IMR-90 (cell line): Measurements from ENCODE around the gene MTHFD2L. TPM values are rescaled to one million over a fixed set of nuclear protein-coding genes. Genes with fewer than 3 reads are reported as not detected.

Experiments
- ATAC-seq: fragments of 200-7000 bp; cut with Tn5 transposase; 2 replicates; pipeline ENCODE4 v1.9.1; 2020; ENCODE audit warnings: low read depth, mild to moderate bottlenecking, moderate library complexity
- BruUV-seq: library from RNA; stranded (reverse); fragments of 400-500 nt; replicated peaks from 2 replicates; lab custom pipeline; 2021; lab: Mats Ljungman, UMichigan
- CTCF ChIA-PET: fragments of 300-600 bp; formaldehyde crosslinking; extraction: SDS; loops from one replicate; lab custom pipeline; 2021; ENCODE audit warnings: antibody characterized with exemption; lab: Yijun Ruan, JAX
- POLR2A ChIA-PET: fragments of 300-600 bp; sonication (Branson Sonifier 250); formaldehyde crosslinking; loops from one replicate; lab custom pipeline; 2022; ENCODE audit warnings: antibody characterized with exemption; ENCODE audit not compliant: unreplicated experiment; lab: Charles Lee
- DNase-seq: peaks from one replicate; pipeline ENCODE4 v3.0.0; 2013
- H2AFZ ChIP-seq: replicated peaks from 2 replicates; pipeline ENCODE3; 2013; ENCODE audit warnings: low read length, mild to moderate bottlenecking; ENCODE audit not compliant: poor library complexity
- H2AK5ac ChIP-seq: 2 replicates; pipeline ENCODE4 v1.6.1; 2013; ENCODE audit warnings: low read depth, low read length, inconsistent platforms
- H2AK9ac ChIP-seq: replicated peaks from 2 replicates; pipeline ENCODE3; 2013; ENCODE audit warnings: mild to moderate bottlenecking, low read depth, low read length, moderate library complexity; ENCODE audit not compliant: poor library complexity
- H2BK120ac ChIP-seq: 2 replicates; pipeline ENCODE4 v1.6.1; 2013; ENCODE audit warnings: low read depth, low read length, inconsistent platforms
- H2BK15ac ChIP-seq: 3 replicates; pipeline ENCODE4 v1.6.1; 2013; ENCODE audit warnings: low read depth, low read length, inconsistent platforms
- H2BK20ac ChIP-seq: 2 replicates; pipeline ENCODE4 v1.6.1; 2013; ENCODE audit warnings: low read depth, mild to moderate bottlenecking, inconsistent platforms, low read length, moderate library complexity
- H2BK5ac ChIP-seq: 2 replicates; pipeline ENCODE4 v1.6.1; 2013; ENCODE audit warnings: mild to moderate bottlenecking, low read depth, low read length, inconsistent platforms; ENCODE audit not compliant: poor library complexity, severe bottlenecking
- H3K14ac ChIP-seq: replicated peaks from 2 replicates; pipeline ENCODE4 v1.6.1; 2013; ENCODE audit warnings: low read depth, low read length, inconsistent platforms
- H3K18ac ChIP-seq: 2 replicates; pipeline ENCODE4 v1.6.1; 2013; ENCODE audit warnings: low read depth, low read length, control low read depth
- H3K23ac ChIP-seq: 2 replicates; pipeline ENCODE4 v1.6.1; 2013; ENCODE audit warnings: low read depth, low read length, inconsistent platforms
- H3K27ac ChIP-seq: 2 replicates; pipeline ENCODE4 v1.5.1; 2013; ENCODE audit warnings: mild to moderate bottlenecking, control low read depth, low read length; ENCODE audit not compliant: insufficient read depth
- H3K27me3 ChIP-seq: 2 replicates; pipeline ENCODE4 v1.6.1; 2013; ENCODE audit warnings: low read length; ENCODE audit not compliant: control insufficient read depth, insufficient read depth
- H3K36me3 ChIP-seq: 2 replicates; pipeline ENCODE4 v1.6.1; 2013; ENCODE audit warnings: low read length, mixed read lengths; ENCODE audit not compliant: control insufficient read depth, insufficient read depth
- H3K4ac ChIP-seq: 2 replicates; pipeline ENCODE4 v1.6.1; 2013; ENCODE audit warnings: low read depth, low read length, inconsistent platforms
- H3K4me1 ChIP-seq: 2 replicates; pipeline ENCODE4 v1.6.1; 2013; ENCODE audit warnings: low read length, mixed read lengths; ENCODE audit not compliant: control insufficient read depth, insufficient read depth
- H3K4me2 ChIP-seq: 2 replicates; pipeline ENCODE4 v1.6.1; 2013; ENCODE audit warnings: low read depth, mild to moderate bottlenecking, control low read depth, low read length, moderate library complexity
- H3K4me3 ChIP-seq: 2 replicates; pipeline ENCODE4 v1.5.1; 2013; ENCODE audit warnings: low read depth, mild to moderate bottlenecking, control low read depth, low read length, moderate library complexity; ENCODE audit not compliant: insufficient read depth
- H3K56ac ChIP-seq: 2 replicates; pipeline ENCODE4 v1.6.1; 2013; ENCODE audit warnings: low read length, inconsistent platforms; ENCODE audit not compliant: insufficient read depth; ENCODE audit errors: extremely low read depth
- H3K79me1 ChIP-seq, 2 experiments: 2 replicates each; pipeline ENCODE4 v1.6.1; 2013; ENCODE audit warnings: low read length in 2 of 2, inconsistent platforms in 1 of 2, low read depth in 1 of 2
- H3K9ac ChIP-seq: 2 replicates; pipeline ENCODE4 v1.6.1; 2013; ENCODE audit warnings: low read depth, low read length, control low read depth
- H3K9me1 ChIP-seq: 2 replicates; pipeline ENCODE4 v1.6.1; 2013; ENCODE audit warnings: low read length, inconsistent platforms; ENCODE audit not compliant: insufficient read depth
- H3K9me3 ChIP-seq: 2 replicates; pipeline ENCODE4 v1.6.1; 2013; ENCODE audit warnings: low read length; ENCODE audit not compliant: control insufficient read depth, insufficient read depth
- H4K20me1 ChIP-seq: 2 replicates; pipeline ENCODE4 v1.6.1; 2013; ENCODE audit warnings: low read length, inconsistent platforms; ENCODE audit not compliant: insufficient read depth
- H4K5ac ChIP-seq: 2 replicates; pipeline ENCODE4 v1.6.1; 2013; ENCODE audit warnings: mild to moderate bottlenecking, low read depth, low read length, control low read depth
- H4K8ac ChIP-seq, 2 experiments: 2 replicates each; pipeline ENCODE4 v1.6.1; 2013; ENCODE audit warnings: low read depth in 2 of 2, low read length in 2 of 2, control low read depth in 1 of 2, inconsistent platforms in 1 of 2
- H4K91ac ChIP-seq: 2 replicates; pipeline ENCODE4 v1.6.1; 2013; ENCODE audit warnings: low read depth, low read length, inconsistent platforms; ENCODE audit not compliant: insufficient read depth
- BHLHE40 ChIP-seq: fragments of 150-350 bp; IDR thresholded peaks from 2 replicates; pipeline ENCODE4 v1.6.1; 2016; ENCODE audit warnings: mild to moderate bottlenecking, low read depth, low read length
- CEBPB ChIP-seq: IDR thresholded peaks from 2 replicates; pipeline ENCODE4 v1.6.1; 2012; ENCODE audit warnings: low read depth, low read length, improper control_type of control experiment
- CHD1 ChIP-seq: IDR thresholded peaks from 2 replicates; pipeline ENCODE4 v1.6.1; 2012; ENCODE audit warnings: low read depth, low read length, improper control_type of control experiment
- FOS ChIP-seq: fragments of 150-350 bp; IDR thresholded peaks from 2 replicates; pipeline ENCODE4 v1.6.1; 2016; ENCODE audit warnings: low read depth, low read length
- MAFK ChIP-seq: IDR thresholded peaks from 2 replicates; pipeline ENCODE4 v1.6.1; 2012; ENCODE audit warnings: low read depth, low read length, improper control_type of control experiment
- MAZ ChIP-seq: IDR thresholded peaks from 2 replicates; pipeline ENCODE4 v1.6.1; 2012; ENCODE audit warnings: low read depth, mild to moderate bottlenecking, low read length, improper control_type of control experiment, moderate library complexity, borderline replicate concordance
- MXI1 ChIP-seq: IDR thresholded peaks from 2 replicates; pipeline ENCODE4 v1.6.1; 2012; ENCODE audit warnings: low read depth, mild to moderate bottlenecking, low read length, moderate library complexity, borderline replicate concordance
- NFE2L2 ChIP-seq: fragments of 150-350 bp; IDR thresholded peaks from 2 replicates; pipeline ENCODE4 v1.6.1; 2016; ENCODE audit warnings: low read depth, mild to moderate bottlenecking, low read length
- POLR2A ChIP-seq: IDR thresholded peaks from 2 replicates; pipeline ENCODE4 v1.6.1; 2012; ENCODE audit warnings: mild to moderate bottlenecking, low read depth, low read length
- RAD21 ChIP-seq: IDR thresholded peaks from 2 replicates; pipeline ENCODE4 v1.6.1; 2012; ENCODE audit warnings: low read length, improper control_type of control experiment
- RCOR1 ChIP-seq: IDR thresholded peaks from 2 replicates; pipeline ENCODE4 v1.6.1; 2012; ENCODE audit warnings: mild to moderate bottlenecking, low read length, improper control_type of control experiment; ENCODE audit not compliant: insufficient replicate concordance
- RFX5 ChIP-seq: IDR thresholded peaks from 2 replicates; pipeline ENCODE4 v1.8.0; 2012; ENCODE audit warnings: low read depth, mild to moderate bottlenecking, low read length, moderate library complexity
- SMC3 ChIP-seq: fragments of 150-350 bp; IDR thresholded peaks from 2 replicates; pipeline ENCODE4 v1.6.1; 2016; ENCODE audit warnings: low read depth, mild to moderate bottlenecking, antibody characterized with exemption, low read length, moderate library complexity
- WGBS, 2 experiments: methylation state at CpG; one replicate each; pipeline versions ENCODE4 v1.1.5 to v1.1.7; 2013; ENCODE audit warnings: missing lambda C conversion rate in 2 of 2; ENCODE audit not compliant: insufficient read length in 1 of 2; ENCODE audit errors: extremely low coverage in 2 of 2; 5-methylcytosine and 5-hydroxymethylcytosine counted together
- dilution Hi-C: fragments of 300-500 bp; cut with HindIII; formaldehyde crosslinking; loops from one replicate; pipeline ENCODE4 v1.14.3; 2018; ENCODE audit warnings: low sequenced_read_pairs; ENCODE audit not compliant: unreplicated experiment
- in situ Hi-C: fragments of 300-500 bp; cut with MboI; formaldehyde crosslinking; loops from 3 replicates; pipeline ENCODE4 v1.14.3; 2019; ENCODE audit warnings: low sequenced_read_pairs, inconsistent platforms, mixed read lengths
- intact Hi-C: fragments of 100-400 bp; cut with micrococcal nuclease; formaldehyde crosslinking; loops from 2 replicates; pipeline ENCODE4 v1.10.0; 2022
- polyA plus RNA-seq, 3 experiments: library from polyadenylated mRNA; depleted of rRNA; stranded (reverse); fragments of >200 nt; gene quantifications; 2 replicates each; pipeline ENCODE4 v1.2.3, GENCODE V29; 2012; ENCODE audit warnings: low replicate concordance in 1 of 3
- total RNA-seq: library from RNA; depleted of rRNA; stranded (reverse); fragments of >200 nt; gene quantifications from 2 replicates; pipeline ENCODE4 v1.2.3, GENCODE V29; 2012
- TF ChIP-seq, protein P1 (sequence below): fragments of 150-350 bp; IDR thresholded peaks from 2 replicates; pipeline ENCODE4 v1.6.1; 2017; ENCODE audit warnings: mild to moderate bottlenecking, antibody characterized with exemption, low read length, low read depth
- TF ChIP-seq, protein P2 (sequence below): conservative IDR thresholded peaks from 2 replicates; pipeline ENCODE4 v1.5.1; 2012; ENCODE audit warnings: mild to moderate bottlenecking, low read depth, low read length, improper control_type of control experiment
- TF ChIP-seq, protein P3 (sequence below): fragments of 150-350 bp; IDR thresholded peaks from 2 replicates; pipeline ENCODE4 v1.6.1; 2016; ENCODE audit warnings: low read depth, mild to moderate bottlenecking, low read length, moderate library complexity, borderline replicate concordance

Gene MTHFD2L
- total and polyA plus RNA-seq, 2 of the 4 experiments (the other 2 are of a cell fraction) = 2.8 to 4.3 TPM

DNA sequence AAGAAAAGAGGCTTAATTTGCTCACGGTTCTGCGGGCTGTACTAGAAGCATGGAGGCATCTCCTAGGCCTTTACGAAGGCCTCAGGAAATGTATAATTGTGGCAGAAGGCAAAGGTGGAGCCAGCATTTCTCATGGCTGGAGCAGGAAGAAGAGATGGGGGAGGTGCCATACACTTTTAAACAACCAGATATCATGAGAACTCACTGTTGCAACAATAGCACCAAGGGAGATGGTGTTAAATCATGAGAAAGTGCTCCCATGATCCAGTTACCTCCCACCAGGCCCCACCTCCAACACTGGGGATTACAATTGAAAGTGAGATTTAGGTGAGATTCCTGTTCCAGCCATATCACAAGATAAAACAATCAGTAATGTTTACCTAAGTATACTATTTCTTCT, 45.5 kb downstream of the MTHFD2L start:
- no peak overlapping the region for H2BK120ac ChIP-seq
- no peak for TF ChIP-seq BHLHE40
- TF ChIP-seq, protein P1, sequence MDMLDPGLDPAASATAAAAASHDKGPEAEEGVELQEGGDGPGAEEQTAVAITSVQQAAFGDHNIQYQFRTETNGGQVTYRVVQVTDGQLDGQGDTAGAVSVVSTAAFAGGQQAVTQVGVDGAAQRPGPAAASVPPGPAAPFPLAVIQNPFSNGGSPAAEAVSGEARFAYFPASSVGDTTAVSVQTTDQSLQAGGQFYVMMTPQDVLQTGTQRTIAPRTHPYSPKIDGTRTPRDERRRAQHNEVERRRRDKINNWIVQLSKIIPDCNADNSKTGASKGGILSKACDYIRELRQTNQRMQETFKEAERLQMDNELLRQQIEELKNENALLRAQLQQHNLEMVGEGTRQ = no peak
- TF ChIP-seq, protein P2, sequence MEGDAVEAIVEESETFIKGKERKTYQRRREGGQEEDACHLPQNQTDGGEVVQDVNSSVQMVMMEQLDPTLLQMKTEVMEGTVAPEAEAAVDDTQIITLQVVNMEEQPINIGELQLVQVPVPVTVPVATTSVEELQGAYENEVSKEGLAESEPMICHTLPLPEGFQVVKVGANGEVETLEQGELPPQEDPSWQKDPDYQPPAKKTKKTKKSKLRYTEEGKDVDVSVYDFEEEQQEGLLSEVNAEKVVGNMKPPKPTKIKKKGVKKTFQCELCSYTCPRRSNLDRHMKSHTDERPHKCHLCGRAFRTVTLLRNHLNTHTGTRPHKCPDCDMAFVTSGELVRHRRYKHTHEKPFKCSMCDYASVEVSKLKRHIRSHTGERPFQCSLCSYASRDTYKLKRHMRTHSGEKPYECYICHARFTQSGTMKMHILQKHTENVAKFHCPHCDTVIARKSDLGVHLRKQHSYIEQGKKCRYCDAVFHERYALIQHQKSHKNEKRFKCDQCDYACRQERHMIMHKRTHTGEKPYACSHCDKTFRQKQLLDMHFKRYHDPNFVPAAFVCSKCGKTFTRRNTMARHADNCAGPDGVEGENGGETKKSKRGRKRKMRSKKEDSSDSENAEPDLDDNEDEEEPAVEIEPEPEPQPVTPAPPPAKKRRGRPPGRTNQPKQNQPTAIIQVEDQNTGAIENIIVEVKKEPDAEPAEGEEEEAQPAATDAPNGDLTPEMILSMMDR = no peak
- TF ChIP-seq RCOR1 = no peak
- TF ChIP-seq CHD1 = no peak
- TF ChIP-seq RFX5 = no peak
- no peak for TF ChIP-seq SMC3
- TF ChIP-seq NFE2L2 = no peak
- no peak for TF ChIP-seq MAFK
- no peak for TF ChIP-seq RAD21
- TF ChIP-seq, protein P3, sequence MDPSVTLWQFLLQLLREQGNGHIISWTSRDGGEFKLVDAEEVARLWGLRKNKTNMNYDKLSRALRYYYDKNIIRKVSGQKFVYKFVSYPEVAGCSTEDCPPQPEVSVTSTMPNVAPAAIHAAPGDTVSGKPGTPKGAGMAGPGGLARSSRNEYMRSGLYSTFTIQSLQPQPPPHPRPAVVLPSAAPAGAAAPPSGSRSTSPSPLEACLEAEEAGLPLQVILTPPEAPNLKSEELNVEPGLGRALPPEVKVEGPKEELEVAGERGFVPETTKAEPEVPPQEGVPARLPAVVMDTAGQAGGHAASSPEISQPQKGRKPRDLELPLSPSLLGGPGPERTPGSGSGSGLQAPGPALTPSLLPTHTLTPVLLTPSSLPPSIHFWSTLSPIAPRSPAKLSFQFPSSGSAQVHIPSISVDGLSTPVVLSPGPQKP = no peak
- no peak for TF ChIP-seq MXI1
- TF ChIP-seq FOS = no peak
- no peak for TF ChIP-seq MAZ
- no peak for TF ChIP-seq POLR2A
- no peak for TF ChIP-seq CEBPB
- H3K56ac ChIP-seq = no peak overlapping the region
- no peaks in the 10 kb centered on the region for H3K36me3 ChIP-seq
- H2BK5ac ChIP-seq = no peak overlapping the region
- no peak overlapping the region for H3K4me2 ChIP-seq
- no CpG with 5 or more reads among the region's 3 CpGs for WGBS, 2 experiments
- no peak overlapping the region for H2AK5ac ChIP-seq
- no peak overlapping the region for H3K23ac ChIP-seq
- H3K27me3 ChIP-seq = no peaks in the 10 kb centered on the region
- in situ Hi-C loops = no loop called here
- H2BK20ac ChIP-seq = no peak overlapping the region
- no peak overlapping the region for H3K9ac ChIP-seq
- no peaks in the 10 kb centered on the region for H4K20me1 ChIP-seq
- intact Hi-C loops = no loop called here
- dilution Hi-C loops = no loop called here
- BruUV-seq = no TSS peak
- H3K4me1 ChIP-seq = peaks cover 2% of the 10 kb centered on the region; the same call in 1 of the 2 replicates
- H4K91ac ChIP-seq = no peak overlapping the region
- CTCF ChIA-PET = interaction anchor here (0.7 kb wide), 1 partner anchor 15 kb away, joined by 3 read pairs; no protein-coding TSS in a partner anchor
- peaks cover 3% of the 10 kb centered on the region; the same call in 1 of the 2 replicates for H3K9me1 ChIP-seq
- H4K8ac ChIP-seq = no peak overlapping the region
- no peak overlapping the region for H4K5ac ChIP-seq
- H3K4ac ChIP-seq = no peak overlapping the region
- H3K27ac ChIP-seq = no peak overlapping the region
- H2BK15ac ChIP-seq = no peak overlapping the region
- no peak for ATAC-seq
- no peak overlapping the region for H2AFZ ChIP-seq
- H2AK9ac ChIP-seq = no peak overlapping the region
- DNase-seq = no peak
- no peak overlapping the region for H3K18ac ChIP-seq
- H3K14ac ChIP-seq = no peak overlapping the region
- POLR2A ChIA-PET = no interaction called here
- no peaks in the 10 kb centered on the region for H3K9me3 ChIP-seq
- H3K79me1 ChIP-seq = no peaks in the 10 kb centered on the region
- H3K4me3 ChIP-seq = no peak overlapping the region
